C4-2B (cell line): ENCODE data around the gene ATP8B3.

Source experiments
- H3K27ac ChIP-seq: fragments of 450-650 bp; 2 replicates; pipeline ENCODE4 v1.5.1; 2017
- ZFX ChIP-seq: fragments of 450-650 bp; IDR thresholded peaks from 2 replicates; pipeline ENCODE4 v1.6.1; 2017
- TF ChIP-seq, protein P1 (sequence below): fragments of 450-650 bp; conservative IDR thresholded peaks from 2 replicates; pipeline ENCODE4 v1.5.1; 2017; ENCODE audit warnings: mild to moderate bottlenecking

ATP8B3 gene

DNA sequence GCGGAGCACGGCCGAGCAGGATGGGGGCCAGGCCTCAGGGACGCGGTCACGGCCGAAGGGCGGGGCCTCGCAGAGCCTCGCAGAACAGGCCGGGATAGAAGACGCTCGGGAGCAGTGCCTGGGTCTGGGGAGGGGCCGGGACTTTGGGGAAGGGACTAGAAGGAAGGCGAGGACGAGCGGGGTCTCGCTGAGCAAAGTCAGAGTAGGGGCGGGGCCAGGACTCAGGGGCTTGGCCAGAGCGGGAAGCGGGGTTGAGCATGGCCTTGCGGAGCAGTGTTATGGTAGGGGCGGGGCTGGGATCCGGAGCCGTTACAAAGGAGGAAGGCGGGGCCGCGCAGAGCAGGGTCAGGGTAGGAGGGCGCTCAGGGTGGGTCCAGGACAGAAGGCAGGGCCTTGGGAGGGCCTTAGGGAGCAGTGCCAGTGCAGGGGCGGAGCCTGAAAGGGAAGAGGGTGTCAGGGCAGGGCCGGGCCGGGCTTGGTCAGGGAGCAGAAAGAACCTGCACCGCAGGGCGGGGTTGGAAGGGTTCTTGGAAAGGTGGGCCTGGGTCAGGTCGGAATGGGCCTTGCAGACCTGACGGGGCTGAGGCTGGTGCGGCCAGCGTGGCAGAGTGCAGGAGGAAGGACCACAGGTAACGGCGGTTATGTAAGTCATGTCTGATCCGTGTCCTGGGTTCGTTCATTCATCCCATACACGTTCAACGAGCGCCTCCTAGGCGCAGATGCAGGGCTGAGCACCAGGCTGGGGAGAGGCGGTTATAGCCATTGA, 533 bp upstream of the ATP8B3 start:
- peak overlapping the region; percentile 28 for H3K27ac ChIP-seq
- TF ChIP-seq, protein P1, sequence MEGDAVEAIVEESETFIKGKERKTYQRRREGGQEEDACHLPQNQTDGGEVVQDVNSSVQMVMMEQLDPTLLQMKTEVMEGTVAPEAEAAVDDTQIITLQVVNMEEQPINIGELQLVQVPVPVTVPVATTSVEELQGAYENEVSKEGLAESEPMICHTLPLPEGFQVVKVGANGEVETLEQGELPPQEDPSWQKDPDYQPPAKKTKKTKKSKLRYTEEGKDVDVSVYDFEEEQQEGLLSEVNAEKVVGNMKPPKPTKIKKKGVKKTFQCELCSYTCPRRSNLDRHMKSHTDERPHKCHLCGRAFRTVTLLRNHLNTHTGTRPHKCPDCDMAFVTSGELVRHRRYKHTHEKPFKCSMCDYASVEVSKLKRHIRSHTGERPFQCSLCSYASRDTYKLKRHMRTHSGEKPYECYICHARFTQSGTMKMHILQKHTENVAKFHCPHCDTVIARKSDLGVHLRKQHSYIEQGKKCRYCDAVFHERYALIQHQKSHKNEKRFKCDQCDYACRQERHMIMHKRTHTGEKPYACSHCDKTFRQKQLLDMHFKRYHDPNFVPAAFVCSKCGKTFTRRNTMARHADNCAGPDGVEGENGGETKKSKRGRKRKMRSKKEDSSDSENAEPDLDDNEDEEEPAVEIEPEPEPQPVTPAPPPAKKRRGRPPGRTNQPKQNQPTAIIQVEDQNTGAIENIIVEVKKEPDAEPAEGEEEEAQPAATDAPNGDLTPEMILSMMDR: peak; percentile 85
- TF ChIP-seq ZFX: no peak

DNA sequence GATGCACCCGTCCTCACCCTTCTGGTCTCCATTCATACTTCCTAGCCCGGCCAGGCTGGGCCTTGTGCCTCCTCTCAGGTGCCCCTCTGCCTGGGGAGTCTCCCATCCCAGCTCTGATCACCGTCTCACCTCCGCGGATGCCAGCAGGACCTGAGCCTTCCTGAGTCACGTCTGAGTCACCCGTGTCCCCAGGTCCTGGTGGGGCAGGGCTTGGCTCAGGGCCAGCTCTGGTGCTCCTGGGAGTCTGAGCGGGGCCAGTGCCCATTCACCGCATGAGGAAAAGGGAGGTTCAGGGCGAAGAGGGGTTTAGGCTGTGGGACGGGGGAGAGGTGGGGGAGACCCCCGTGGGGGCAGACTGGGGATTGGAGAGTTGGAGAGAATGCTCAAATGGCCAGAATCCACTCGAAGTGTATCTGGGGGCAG, 593 bp downstream of the ATP8B3 start:
- TF ChIP-seq, protein P1: no peak
- TF ChIP-seq ZFX: no peak

DNA sequence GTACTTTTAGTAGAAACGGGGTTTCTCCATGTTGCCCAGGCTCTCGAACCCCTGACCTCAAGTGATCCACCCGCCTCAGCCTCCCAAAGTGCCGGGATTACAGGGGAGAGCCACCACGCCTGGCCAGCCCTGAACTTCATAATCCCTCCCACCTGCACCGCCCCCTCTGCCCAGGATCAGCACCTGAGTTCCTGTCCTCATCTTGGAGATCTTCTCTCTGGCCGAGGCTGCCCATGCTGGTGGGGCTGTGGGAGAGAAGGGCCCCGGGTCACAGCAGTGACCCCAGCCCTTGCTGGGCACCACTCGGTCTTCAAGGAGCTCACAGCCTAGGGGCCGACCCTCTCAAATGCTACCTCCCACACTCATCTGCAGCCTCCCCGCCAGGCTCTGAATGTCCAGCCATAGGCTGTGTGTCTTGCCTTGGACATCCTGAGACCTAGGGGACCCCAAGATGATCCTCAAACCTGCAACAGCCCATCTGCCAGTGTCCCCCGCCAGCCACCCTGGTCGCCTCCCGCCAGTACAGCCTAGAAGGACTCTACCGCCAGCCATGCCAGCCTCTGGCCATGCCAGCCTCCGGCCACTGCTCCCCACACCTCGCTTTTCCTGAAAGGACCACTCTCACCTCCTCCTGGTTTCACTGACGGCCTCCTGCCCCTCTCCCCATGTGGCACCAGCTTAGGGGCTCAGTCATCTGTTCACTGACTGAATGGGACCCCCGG, 1.5 kb downstream of the ATP8B3 start:
- no peak overlapping the region for H3K27ac ChIP-seq
- TF ChIP-seq ZFX: no peak
- TF ChIP-seq, protein P1: no peak

More for the DNA sequence above, 593 bp downstream of the ATP8B3 start:
- H3K27ac ChIP-seq: no peak overlapping the region

DNA sequence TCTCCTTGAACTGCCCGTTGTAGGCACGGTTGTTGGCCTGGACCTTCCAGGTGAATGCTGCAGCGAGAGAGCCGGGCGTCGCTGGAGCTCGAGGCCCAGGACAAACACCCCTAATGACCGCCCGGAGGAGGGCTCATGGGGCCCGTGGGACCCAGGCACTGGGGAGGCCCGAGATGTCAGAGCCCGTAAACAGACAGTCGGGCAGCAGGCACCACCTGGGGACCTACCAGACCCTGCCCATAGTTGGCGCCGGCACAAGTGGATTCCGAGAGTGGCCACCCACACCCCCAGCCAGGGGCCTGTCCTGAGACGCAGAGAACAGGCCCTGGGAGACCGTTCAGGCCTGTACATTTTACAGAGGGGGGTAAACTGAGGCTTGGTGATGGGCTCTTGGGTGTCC, 2.4 kb downstream of the ATP8B3 start:
- TF ChIP-seq, protein P1: no peak
- TF ChIP-seq ZFX: no peak

DNA sequence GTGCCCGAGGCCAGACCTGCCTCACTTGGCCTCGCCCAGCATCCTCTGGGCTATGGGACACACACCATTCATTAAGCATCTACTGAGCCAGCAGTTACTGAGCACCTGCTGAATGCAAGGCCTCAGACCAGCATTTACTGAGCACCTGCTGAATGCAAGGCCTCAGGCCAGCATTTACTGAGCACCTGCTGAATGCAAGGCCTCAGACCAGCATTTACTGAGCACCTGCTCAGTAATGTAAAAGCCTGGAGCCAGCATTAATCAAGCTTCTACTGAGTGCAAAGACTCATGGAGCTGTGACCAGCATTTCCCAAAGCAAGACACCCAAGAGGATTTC, 3.7 kb downstream of the ATP8B3 start:
- no peak overlapping the region for H3K27ac ChIP-seq
- TF ChIP-seq, protein P1: no peak
- no peak for TF ChIP-seq ZFX

More for the DNA sequence above, 2.4 kb downstream of the ATP8B3 start:
- no peak overlapping the region for H3K27ac ChIP-seq

DNA sequence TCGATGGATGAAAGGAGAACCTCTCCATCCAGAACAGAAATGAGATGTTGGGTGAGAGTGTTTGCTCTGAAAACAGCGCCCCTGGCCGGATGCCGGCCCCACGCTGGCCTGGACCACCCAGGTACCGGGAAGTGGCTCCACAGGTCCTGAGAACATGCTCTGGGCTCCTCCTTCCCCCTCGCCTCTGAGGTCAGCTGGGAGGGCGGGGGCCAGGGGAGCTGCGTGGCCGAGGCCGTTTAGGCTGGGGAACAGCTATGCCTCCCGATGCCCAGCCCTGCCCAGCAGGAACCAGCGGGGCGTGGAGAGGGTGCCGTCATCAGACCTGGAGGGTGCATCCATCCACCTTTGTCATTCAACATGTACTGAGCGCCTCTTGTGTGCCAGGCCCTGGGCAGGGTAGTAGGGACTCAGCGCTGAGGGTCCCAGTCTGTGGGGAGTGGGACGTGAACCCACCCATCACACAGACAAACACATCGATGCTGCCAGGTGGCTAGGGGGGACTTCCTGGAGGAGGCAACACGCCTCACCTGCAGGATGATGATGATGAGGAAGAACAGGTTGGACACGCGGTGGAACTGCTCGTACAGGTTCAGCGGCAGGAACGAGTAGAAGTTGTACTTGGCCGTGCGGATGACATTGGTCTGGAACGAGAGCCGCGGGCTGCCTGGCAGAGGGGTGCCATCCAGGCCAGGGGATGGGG, 4.2 kb downstream of the ATP8B3 start:
- TF ChIP-seq, protein P1: no peak
- no peak for TF ChIP-seq ZFX
- H3K27ac ChIP-seq: no peak overlapping the region
